H1 (cell line): Measurements from ENCODE around the gene WASF3. TPM values are rescaled to one million over a fixed set of nuclear protein-coding genes. Genes with fewer than 3 reads are reported as not detected.

Source experiments
- EZH2 ChIP-seq: fragments of 200-600 bp; sonication (generic); IDR thresholded peaks from 2 replicates; pipeline ENCODE4 v1.7.1; 2012; ENCODE audit warnings: low read depth, mild to moderate bottlenecking, moderate library complexity, low read length, inconsistent platforms; ENCODE audit not compliant: severe bottlenecking
- KDM1A ChIP-seq: fragments of 200-600, 300-600 bp; sonication (generic); IDR thresholded peaks from 2 replicates; pipeline ENCODE4 v1.7.1; 2016; ENCODE audit warnings: mild to moderate bottlenecking, low read length, borderline replicate concordance
- SIN3A ChIP-seq, 2 experiments: IDR thresholded peaks in 1 of 2; conservative IDR thresholded peaks in 1 of 2; 2 replicates each; pipeline ENCODE4 v1.6.1; 2011 to 2012; ENCODE audit warnings: low read length in 2 of 2, improper control_type of control experiment in 1 of 2, low read depth in 1 of 2, mild to moderate bottlenecking in 1 of 2
- SIRT6 ChIP-seq: IDR thresholded peaks from one replicate; pipeline ENCODE4 v1.7.1; 2012; ENCODE audit warnings: low read length, inconsistent platforms
- SIX5 ChIP-seq: IDR thresholded peaks from 2 replicates; pipeline ENCODE4 v1.6.1; 2011; ENCODE audit warnings: mild to moderate bottlenecking, low read depth, low read length
- SP4 ChIP-seq: IDR thresholded peaks from 2 replicates; pipeline ENCODE4 v1.6.1; 2012; ENCODE audit warnings: low read length, inconsistent platforms
- YY1 ChIP-seq: IDR thresholded peaks from 2 replicates; pipeline ENCODE4 v1.6.1; 2011; ENCODE audit warnings: low read depth, mild to moderate bottlenecking, low read length
- polyA plus RNA-seq, 7 experiments: library from polyadenylated mRNA; depleted of rRNA in 3 of 7; stranded (reverse) in 5 of 7; unstranded in 2 of 7; fragments of >200 nt in 5 of 7; fragments of 200-250 nt in 2 of 7; gene quantifications; 1 replicate in 5 of 7; 2 replicates in 1 of 7; 4 replicates in 1 of 7; pipeline versions ENCODE4 v1.2.1 to v1.2.3, GENCODE V29; 2011 to 2013; ENCODE audit warnings: missing spikeins in 2 of 7, mixed read lengths in 2 of 7
- total RNA-seq: library from RNA; stranded (reverse); fragmentation: NEBNext Ultra II Directional; extraction: Animal tissue kit (Norgen Biotek cat#: 25700); gene quantifications from 2 replicates; pipeline ENCODE4 v1.2.1, GENCODE V29; 2021

The WASF3 gene
- total and polyA plus RNA-seq, 2 of the 8 experiments (the other 6 are each of a cell fraction or from before 2014, with no cell fraction given) = 18.7 to 39.8 TPM

DNA sequence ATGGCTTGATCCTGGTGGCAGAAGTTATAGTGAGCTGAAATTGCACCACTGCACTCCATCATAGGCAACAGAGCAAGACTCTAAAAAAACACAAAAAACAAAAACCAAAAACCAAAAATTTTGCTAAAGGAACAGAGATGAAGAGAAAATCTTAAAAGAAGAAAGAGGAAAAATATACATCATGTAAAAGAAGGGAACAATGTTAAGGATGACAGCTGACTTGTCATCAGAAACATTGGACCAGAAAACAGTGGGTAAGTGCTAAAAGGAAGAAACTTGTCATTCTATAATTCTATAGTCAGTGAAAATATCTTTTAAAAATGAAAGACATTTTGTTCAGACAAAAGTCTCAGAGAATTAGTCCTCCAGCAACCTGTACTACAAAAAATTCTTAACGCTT is 93.8 kb downstream of the WASF3 start (continued):
- TF ChIP-seq EZH2 = no peak
- TF ChIP-seq SP4 = no peak
- TF ChIP-seq KDM1A = no peak
- no peak for TF ChIP-seq SIN3A (conservative IDR thresholded peaks at IDR 0.05 in 1 of 2, IDR thresholded peaks at IDR 0.05 in 1 of 2; ENCODE audit: low read depth in 1 of 2, low read length in 2 of 2)
- no peak for TF ChIP-seq SIRT6
- no peak for TF ChIP-seq SIX5
- TF ChIP-seq YY1 = no peak
